GM12878 (cell line): Measurements from ENCODE around the gene MAN2A2. TPM values are rescaled to one million over a fixed set of nuclear protein-coding genes. Genes with fewer than 3 reads are reported as not detected.

ENCODE experiments used
- ATAC-seq: fragments of 200-7000 bp; cut with Tn5 transposase; 3 replicates; pipeline ENCODE4 v1.9.1; 2020; ENCODE audit warnings: mild to moderate bottlenecking, moderate library complexity
- BruUV-seq: library from RNA; stranded (reverse); fragments of 400-500 nt; replicated peaks from 2 replicates; lab custom pipeline; 2021; lab: Mats Ljungman, UMichigan
- CTCF ChIA-PET: fragments of 300-600 bp; sonication (Branson Sonifier 250); formaldehyde crosslinking; extraction: SDS; loops from one replicate; lab custom pipeline; 2021; ENCODE audit warnings: inconsistent platforms; lab: Yijun Ruan, JAX
- POLR2A ChIA-PET: fragments of 350-600 bp; formaldehyde crosslinking; extraction: SDS; loops from one replicate; lab custom pipeline; 2021; ENCODE audit warnings: inconsistent platforms; lab: Charles Lee
- RAD21 ChIA-PET: fragments of 300-600 bp; sonication (Branson Sonifier 250); formaldehyde crosslinking; loops from one replicate; lab custom pipeline; 2023; ENCODE audit warnings: antibody characterized with exemption; ENCODE audit not compliant: unreplicated experiment; lab: Charles Lee
- SMC1A ChIA-PET: fragments of 300-600 bp; sonication (Branson Sonifier 250); formaldehyde crosslinking; loops from one replicate; lab custom pipeline; 2023; ENCODE audit not compliant: unreplicated experiment, uncharacterized antibody; lab: Charles Lee
- DNase-seq: peaks from one replicate; pipeline ENCODE4 v3.0.0-alpha.2; 2011; ENCODE audit warnings: low read depth, low spot score
- FAIRE-seq: peaks from 3 replicates; lab custom pipeline; 2011; peaks lifted over from hg19 to GRCh38; lab: Jason Lieb, UNC
- H2AFZ ChIP-seq: 2 replicates; pipeline ENCODE4 v1.6.0; 2011; ENCODE audit warnings: low read depth, low read length, control low read depth; ENCODE audit not compliant: control insufficient read depth
- H3K27ac ChIP-seq: 2 replicates; pipeline ENCODE4 v1.5.1; 2011; ENCODE audit warnings: control low read depth; ENCODE audit not compliant: control insufficient read depth, insufficient read depth
- H3K27me3 ChIP-seq, 2 experiments: replicated peaks in 1 of 2; 2 replicates each; pipeline versions ENCODE4 v1.6.0 to v1.6.1; 2011; ENCODE audit warnings: low read length in 1 of 2; ENCODE audit not compliant: control insufficient read depth in 2 of 2, insufficient read depth in 2 of 2
- H3K36me3 ChIP-seq, 2 experiments: 2 replicates each; pipeline ENCODE4 v1.5.1; 2011; ENCODE audit warnings: low read length in 1 of 2; ENCODE audit not compliant: control insufficient read depth in 2 of 2, insufficient read depth in 2 of 2
- H3K4me1 ChIP-seq: 2 replicates; pipeline ENCODE4 v1.6.1; 2011; ENCODE audit warnings: mild to moderate bottlenecking, low read length, moderate library complexity, mixed read lengths; ENCODE audit not compliant: control insufficient read depth, insufficient read depth
- H3K4me2 ChIP-seq: 2 replicates; pipeline ENCODE4 v1.6.0; 2011; ENCODE audit warnings: control low read depth; ENCODE audit not compliant: control insufficient read depth, insufficient read depth
- H3K4me3 ChIP-seq: fragments of 200-600 bp; sonication (generic); 2 replicates; pipeline ENCODE4 v1.5.1; 2016
- H3K79me2 ChIP-seq: 2 replicates; pipeline ENCODE4 v1.6.0; 2011; ENCODE audit warnings: low read length; ENCODE audit not compliant: control insufficient read depth, insufficient read depth
- H3K9ac ChIP-seq: 2 replicates; pipeline ENCODE4 v1.8.0; 2011; ENCODE audit warnings: low read length, control low read depth, mixed read lengths; ENCODE audit not compliant: control insufficient read depth, insufficient read depth
- H3K9me3 ChIP-seq: replicated peaks from 3 replicates; pipeline ENCODE4 v1.5.1; 2011; ENCODE audit warnings: mild to moderate bottlenecking, low read length; ENCODE audit not compliant: control insufficient read depth, insufficient read depth
- H4K20me1 ChIP-seq: 2 replicates; pipeline ENCODE4 v1.6.0; 2011; ENCODE audit not compliant: control insufficient read depth, insufficient read depth
- CBX3 ChIP-seq: fragments of 200-600 bp; sonication (generic); IDR thresholded peaks from 2 replicates; pipeline ENCODE4 v1.6.1; 2016; ENCODE audit warnings: low read depth, borderline replicate concordance
- CREM ChIP-seq: IDR thresholded peaks from 2 replicates; pipeline ENCODE4 v1.6.1; 2014; ENCODE audit warnings: antibody characterized with exemption, low read depth
- EP300 ChIP-seq, 2 experiments: fragments of 150-350 bp in 1 of 2; IDR thresholded peaks; 2 replicates each; pipeline ENCODE4 v1.6.1; 2011 to 2012; ENCODE audit warnings: low read depth in 2 of 2, low read length in 2 of 2, borderline replicate concordance in 1 of 2, improper control_type of control experiment in 1 of 2, inconsistent platforms in 1 of 2; ENCODE audit not compliant: control insufficient read depth in 1 of 2
- HDGF ChIP-seq: fragments of 450-650 bp; IDR thresholded peaks from 2 replicates; pipeline ENCODE4 v1.6.1; 2016; ENCODE audit warnings: antibody characterized with exemption
- IRF3 ChIP-seq: fragments of 450-650 bp; IDR thresholded peaks from 2 replicates; pipeline ENCODE4 v1.6.1; 2014; ENCODE audit warnings: mild to moderate bottlenecking
- MEF2B ChIP-seq: fragments of 450-650 bp; IDR thresholded peaks from 2 replicates; pipeline ENCODE4 v1.6.1; 2018; ENCODE audit warnings: mild to moderate bottlenecking, moderate library complexity; ENCODE audit not compliant: partially characterized antibody, poor library complexity, severe bottlenecking
- RAD21 ChIP-seq: IDR thresholded peaks from 2 replicates; pipeline ENCODE4 v1.6.1; 2011; ENCODE audit warnings: mild to moderate bottlenecking, low read depth, low read length, moderate library complexity; ENCODE audit not compliant: insufficient read depth
- RELB ChIP-seq: fragments of 450-650 bp; IDR thresholded peaks from 2 replicates; pipeline ENCODE4 v1.6.1; 2017; ENCODE audit warnings: low read depth, mild to moderate bottlenecking, moderate library complexity
- RFX5 ChIP-seq: IDR thresholded peaks from 2 replicates; pipeline ENCODE4 v1.6.1; 2011; ENCODE audit warnings: low read depth, low read length, improper control_type of control experiment
- SMAD1 ChIP-seq: fragments of 450-650 bp; IDR thresholded peaks from 2 replicates; pipeline ENCODE4 v1.6.1; 2018; ENCODE audit warnings: mild to moderate bottlenecking, low read depth; ENCODE audit not compliant: partially characterized antibody
- SMAD5 ChIP-seq: IDR thresholded peaks from 2 replicates; pipeline ENCODE4 v1.6.1; 2016; ENCODE audit warnings: antibody characterized with exemption, low read depth
- SUZ12 ChIP-seq: fragments of 200-600 bp; sonication (generic); IDR thresholded peaks from one replicate; pipeline ENCODE4 v1.6.1; 2018; ENCODE audit warnings: antibody characterized with exemption, mild to moderate bottlenecking; ENCODE audit not compliant: unreplicated experiment
- TCF7 ChIP-seq: IDR thresholded peaks from 2 replicates; pipeline ENCODE4 v1.6.1; 2014; ENCODE audit warnings: antibody characterized with exemption, borderline replicate concordance
- ZNF24 ChIP-seq: fragments of 450-650 bp; IDR thresholded peaks from 2 replicates; pipeline ENCODE4 v1.6.1; 2017; ENCODE audit warnings: antibody characterized with exemption, mild to moderate bottlenecking
- ZNF592 ChIP-seq: fragments of 450-650 bp; IDR thresholded peaks from 2 replicates; pipeline ENCODE4 v1.6.1; 2017; ENCODE audit warnings: mild to moderate bottlenecking, moderate library complexity
- WGBS: methylation state at CpG from one replicate; pipeline ENCODE4 v1.1.6; 2016; ENCODE audit warnings: low lambda C conversion rate; ENCODE audit not compliant: insufficient replicate concordance, insufficient coverage; ENCODE audit errors: missing lambda C conversion rate; 5-methylcytosine and 5-hydroxymethylcytosine counted together
- in situ Hi-C: fragments of 300-500 bp; cut with MboI; formaldehyde crosslinking; loops from 9 replicates; pipeline ENCODE4 v1.14.3; 2018; ENCODE audit warnings: mixed read lengths
- intact Hi-C: fragments of 100-400 bp; cut with micrococcal nuclease; formaldehyde crosslinking; loops from one replicate; pipeline ENCODE4 v1.14.2; 2022; ENCODE audit not compliant: unreplicated experiment
- polyA plus RNA-seq, 11 experiments: library from polyadenylated mRNA; depleted of rRNA in 4 of 11; unstranded in 6 of 11; stranded (reverse) in 5 of 11; fragments of >200 nt; fragmentation: Nextera tagmentation in 4 of 11; fragmentation: Illumina TruSeq in 1 of 11; extraction: Ambion mirVana in 4 of 11; extraction: Trizol in 1 of 11; gene quantifications; 1 replicate in 1 of 11; 2 replicates in 10 of 11; pipeline versions ENCODE4 v1.2.1 to v1.2.3, GENCODE V29; 2011 to 2016; ENCODE audit warnings: inconsistent platforms in 2 of 11, missing spikeins in 2 of 11, low read depth in 1 of 11
- total RNA-seq, 4 experiments: library from RNA; depleted of rRNA in 3 of 4; stranded (reverse); fragments of >200 nt in 3 of 4; fragmentation: Illumina TruSeq in 1 of 4; extraction: Trizol in 1 of 4; gene quantifications; 2 replicates each; pipeline versions ENCODE4 v1.2.1 to v1.2.3, GENCODE V29; 2013 to 2021

The MAN2A2 gene
- total and polyA plus RNA-seq, 10 of the 15 experiments (the other 5 are each of a cell fraction or from before 2014, with no cell fraction given): 4.2 to 79.4 (median 23.2) TPM

GRCh38 chr15:90931828-90932659 is 28.9 kb downstream of the MAN2A2 start, which contains the start of gene HDDC3:
TSS of gene HDDC3 (minus strand) at chr15:90932549. CDS start at chr15:90932540, 9 bp downstream.
- Histone ChIP-seq H3K4me1 (peaks cover 35% of the 10 kb centered on the region), H3K27ac (peak within 1 kb of the TSS; percentile 85), H3K4me3 (peak within 1 kb of the TSS; percentile 90), H3K79me2 (peaks cover 31% of the 10 kb centered on the region), H3K27me3 (no peaks in the 10 kb centered on the region), H3K36me3 (no peaks in the 10 kb centered on the region), H3K4me2 (peak within 1 kb of the TSS; percentile 87), H4K20me1 (no peaks in the 10 kb centered on the region; the same call in 1 of the 2 replicates), H3K9ac (peak within 1 kb of the TSS; percentile 93), H2AFZ (peak within 1 kb of the TSS; percentile 98), H3K9me3 (no peaks in the 10 kb centered on the region)
- under 1% methylated on average over 52 of the region's 52 CpGs for WGBS
- ChIA-PET CTCF (interaction anchor here (0.6 to 18.1 kb wide), 72 partner anchors 9 to 718 kb away, joined by 3 to 480 read pairs (median 4); partner anchors contain the start of genes BLM, FES, MAN2A2 and NGRN), POLR2A (interaction anchor here (0.6 to 7.0 kb wide), 18 partner anchors 9 to 781 kb away, joined by 3 to 113 read pairs (median 4); partner anchors contain the start of genes BLM, MAN2A2 and RCCD1), RAD21 (interaction anchor here (0.5 to 7.2 kb wide), 35 partner anchors 8 to 775 kb away, joined by 3 to 193 read pairs (median 4); partner anchors contain the start of genes BLM, CIB1, FES and GDPGP1), SMC1A (interaction anchor here (0.5 to 9.2 kb wide), 32 partner anchors 9 to 613 kb away, joined by 3 to 225 read pairs (median 4); partner anchors contain the start of genes BLM, MAN2A2 and RCCD1)
- in situ Hi-C loops (no loop called here), intact Hi-C loops (loop anchor here (1.0 to 10.0 kb wide), 5 partner anchors 77 to 612 kb away; partner anchors contain the start of gene BLM)
- ATAC-seq (peak; percentile 74), FAIRE-seq (peak; percentile 97), DNase-seq (peak; percentile 63)
- TSS peak; percentile 55 for BruUV-seq
- no peak for TF ChIP-seq EP300 (IDR thresholded peaks at IDR 0.05; ENCODE audit: borderline replicate concordance in 1 of 2, control insufficient read depth in 1 of 2, low read depth in 2 of 2, low read length in 2 of 2)
- no peak for TF ChIP-seq TCF7
- peak; percentile 41 for TF ChIP-seq SMAD5
- peak; percentile 80 for TF ChIP-seq RFX5
- peak; percentile 63; the same call in 1 of the 2 replicates for TF ChIP-seq ZNF24
- TF ChIP-seq HDGF: peak; percentile 79; the same call in 1 of the 2 replicates
- TF ChIP-seq IRF3: no peak
- peak; percentile 76; the same call in 1 of the 2 replicates for TF ChIP-seq ZNF592
- no peak for TF ChIP-seq SUZ12
- peak; percentile 48 for TF ChIP-seq RELB
- TF ChIP-seq MEF2B: peak; percentile 25
- TF ChIP-seq CBX3: no peak
- no peak for TF ChIP-seq SMAD1
- 0 out of 2 replicates have a peak, but pooled peaks have one; percentile 21 for TF ChIP-seq RAD21
- TF ChIP-seq CREM: peak; percentile 72
